Neural cell (in vitro differentiated cells): Measurements from ENCODE around the gene KLHDC4. TPM values are rescaled to one million over a fixed set of nuclear protein-coding genes. Genes with fewer than 3 reads are reported as not detected.

Experiments used
- H2AFZ ChIP-seq: fragments of 200-600, 300-800 bp; sonication (generic), shearing (Covaris generic); 2 replicates; pipeline ENCODE4 v1.6.0; 2014; ENCODE audit warnings: low read depth, mild to moderate bottlenecking, antibody characterized with exemption, low read length, moderate library complexity
- H3F3A ChIP-seq: fragments of 200-600 bp; shearing (Covaris generic); 2 replicates; pipeline ENCODE4 v1.6.1; 2016; ENCODE audit warnings: mild to moderate bottlenecking, moderate library complexity, mixed read lengths, antibody characterized with exemption, low read length; ENCODE audit not compliant: insufficient read depth, poor library complexity, severe bottlenecking
- H3K27ac ChIP-seq: fragments of 200-600, 300-800 bp; sonication (generic), shearing (Covaris generic); 2 replicates; pipeline ENCODE4 v1.5.1; 2014; ENCODE audit warnings: mild to moderate bottlenecking, low read length, moderate library complexity
- H3K27me3 ChIP-seq: fragments of 300-800, 200-600 bp; sonication (generic), shearing (Covaris generic); 2 replicates; pipeline ENCODE4 v1.6.0; 2014; ENCODE audit warnings: mild to moderate bottlenecking, low read depth, low read length, moderate library complexity; ENCODE audit not compliant: insufficient read depth
- H3K36me3 ChIP-seq: fragments of 300-800, 200-600 bp; sonication (generic), shearing (Covaris generic); 2 replicates; pipeline ENCODE4 v1.5.1; 2014; ENCODE audit warnings: mild to moderate bottlenecking, antibody characterized with exemption, low read length, moderate library complexity; ENCODE audit not compliant: insufficient read depth
- H3K4me2 ChIP-seq: fragments of 300-800, 200-600 bp; sonication (generic), shearing (Covaris generic); 2 replicates; pipeline ENCODE4 v1.6.0; 2014; ENCODE audit warnings: mild to moderate bottlenecking, low read length
- H3K4me3 ChIP-seq: fragments of 300-800, 200-600 bp; sonication (generic), shearing (Covaris generic); 2 replicates; pipeline ENCODE4 v1.5.1; 2014; ENCODE audit warnings: mild to moderate bottlenecking, low read length, moderate library complexity
- H3K79me2 ChIP-seq: fragments of 200-600 bp; shearing (Covaris generic); replicated peaks from 2 replicates; pipeline ENCODE4 v1.6.0; 2014; ENCODE audit warnings: mild to moderate bottlenecking, low read length, moderate library complexity; ENCODE audit not compliant: insufficient read depth
- H3K9ac ChIP-seq: fragments of 300-800, 200-600 bp; sonication (generic), shearing (Covaris generic); 2 replicates; pipeline ENCODE4 v1.6.1; 2016; ENCODE audit warnings: mild to moderate bottlenecking, low read length, mixed read lengths
- H3K9me2 ChIP-seq: fragments of 200-600 bp; shearing (Covaris generic); 2 replicates; pipeline ENCODE4 v1.6.1; 2016; ENCODE audit warnings: mild to moderate bottlenecking, low read length, mixed read lengths; ENCODE audit not compliant: insufficient read depth
- H3K9me3 ChIP-seq: fragments of 200-600, 300-800 bp; sonication (generic), shearing (Covaris generic); 2 replicates; pipeline ENCODE4 v1.6.1; 2016; ENCODE audit warnings: mild to moderate bottlenecking, mixed run types, low read length, moderate library complexity, mixed read lengths
- H4K20me1 ChIP-seq: fragments of 200-600 bp; shearing (Covaris generic); 2 replicates; pipeline ENCODE4 v1.6.1; 2016; ENCODE audit warnings: mild to moderate bottlenecking, mixed run types; ENCODE audit not compliant: insufficient read depth
- EP300 ChIP-seq: fragments of 450-650 bp; conservative IDR thresholded peaks from 2 replicates; pipeline ENCODE4 v1.6.1; 2014; ENCODE audit warnings: antibody characterized with exemption, mild to moderate bottlenecking, moderate library complexity; ENCODE audit not compliant: poor library complexity, severe bottlenecking
- EZH2 ChIP-seq: fragments of 200-600, 300-800 bp; shearing (Covaris generic), sonication (generic); IDR thresholded peaks from 2 replicates; pipeline ENCODE4 v1.6.1; 2014; ENCODE audit warnings: antibody characterized with exemption, low read length, borderline replicate concordance, mild to moderate bottlenecking; ENCODE audit not compliant: insufficient read depth, poor library complexity, severe bottlenecking
- MXI1 ChIP-seq: fragments of 450-650 bp; conservative IDR thresholded peaks from 2 replicates; pipeline ENCODE4 v1.6.1; 2014; ENCODE audit warnings: antibody characterized with exemption, mild to moderate bottlenecking; ENCODE audit not compliant: poor library complexity, severe bottlenecking
- POLR2AphosphoS5 ChIP-seq: IDR thresholded peaks from 2 replicates; pipeline ENCODE4 v1.6.1; 2012
- RAD21 ChIP-seq: fragments of 450-650 bp; conservative IDR thresholded peaks from 2 replicates; pipeline ENCODE4 v1.6.1; 2014; ENCODE audit warnings: antibody characterized with exemption, mild to moderate bottlenecking, moderate library complexity
- SMC3 ChIP-seq: fragments of 450-650 bp; conservative IDR thresholded peaks from 2 replicates; pipeline ENCODE4 v1.6.1; 2014; ENCODE audit warnings: antibody characterized with exemption, mild to moderate bottlenecking, moderate library complexity; ENCODE audit not compliant: poor library complexity
- TAF1 ChIP-seq: IDR thresholded peaks from 2 replicates; pipeline ENCODE4 v1.6.1; 2012; ENCODE audit warnings: low read depth
- polyA plus RNA-seq: library from polyadenylated mRNA; depleted of rRNA; stranded (reverse); fragments of >200 nt; gene quantifications from 2 replicates; pipeline ENCODE4 v1.2.3, GENCODE V29; 2014
- TF ChIP-seq, protein P1 (sequence below): IDR thresholded peaks from 2 replicates; pipeline ENCODE4 v1.6.1; 2012; ENCODE audit warnings: borderline replicate concordance
- TF ChIP-seq, protein P2 (sequence below): fragments of 450-650 bp; IDR thresholded peaks from 2 replicates; pipeline ENCODE4 v1.5.1; 2014; ENCODE audit warnings: antibody characterized with exemption, mild to moderate bottlenecking, moderate library complexity; ENCODE audit not compliant: poor library complexity, severe bottlenecking

Gene KLHDC4
- polyA plus RNA-seq, 1 donor from 2014 or later = 27.5 TPM

DNA sequence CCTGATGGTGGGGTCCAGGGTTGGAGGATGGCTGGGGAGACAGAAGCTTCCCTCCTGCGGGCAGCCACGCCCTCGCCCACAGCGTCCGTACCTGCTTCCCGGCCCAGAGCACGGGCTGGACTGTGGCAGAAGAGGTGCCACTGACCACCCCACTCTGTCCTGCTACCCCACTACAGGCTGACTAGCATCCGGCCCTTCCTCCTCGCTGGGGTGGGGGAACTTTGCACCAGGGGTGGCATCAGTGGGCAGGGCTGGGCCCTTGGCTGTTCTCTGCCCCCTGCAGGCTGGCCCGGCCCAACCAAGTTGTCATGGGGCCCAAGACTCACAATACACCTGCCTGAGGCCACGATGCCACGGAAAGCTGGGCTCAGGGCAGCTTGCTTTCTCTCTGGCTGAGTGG lies 73.0 kb downstream of the KLHDC4 start:
- no peaks in the 10 kb centered on the region for H3K9me2 ChIP-seq
- H3K4me2 ChIP-seq = no peak overlapping the region
- H4K20me1 ChIP-seq = no peaks in the 10 kb centered on the region
- no peak overlapping the region for H3K9ac ChIP-seq
- H3F3A ChIP-seq = no peaks in the 10 kb centered on the region
- H3K27me3 ChIP-seq = no peaks in the 10 kb centered on the region
- TF ChIP-seq EZH2 = no peak
- TF ChIP-seq SMC3 = no peak
- TF ChIP-seq RAD21 = no peak
- TF ChIP-seq POLR2AphosphoS5 = no peak
- no peak for TF ChIP-seq EP300
- TF ChIP-seq, protein P1, sequence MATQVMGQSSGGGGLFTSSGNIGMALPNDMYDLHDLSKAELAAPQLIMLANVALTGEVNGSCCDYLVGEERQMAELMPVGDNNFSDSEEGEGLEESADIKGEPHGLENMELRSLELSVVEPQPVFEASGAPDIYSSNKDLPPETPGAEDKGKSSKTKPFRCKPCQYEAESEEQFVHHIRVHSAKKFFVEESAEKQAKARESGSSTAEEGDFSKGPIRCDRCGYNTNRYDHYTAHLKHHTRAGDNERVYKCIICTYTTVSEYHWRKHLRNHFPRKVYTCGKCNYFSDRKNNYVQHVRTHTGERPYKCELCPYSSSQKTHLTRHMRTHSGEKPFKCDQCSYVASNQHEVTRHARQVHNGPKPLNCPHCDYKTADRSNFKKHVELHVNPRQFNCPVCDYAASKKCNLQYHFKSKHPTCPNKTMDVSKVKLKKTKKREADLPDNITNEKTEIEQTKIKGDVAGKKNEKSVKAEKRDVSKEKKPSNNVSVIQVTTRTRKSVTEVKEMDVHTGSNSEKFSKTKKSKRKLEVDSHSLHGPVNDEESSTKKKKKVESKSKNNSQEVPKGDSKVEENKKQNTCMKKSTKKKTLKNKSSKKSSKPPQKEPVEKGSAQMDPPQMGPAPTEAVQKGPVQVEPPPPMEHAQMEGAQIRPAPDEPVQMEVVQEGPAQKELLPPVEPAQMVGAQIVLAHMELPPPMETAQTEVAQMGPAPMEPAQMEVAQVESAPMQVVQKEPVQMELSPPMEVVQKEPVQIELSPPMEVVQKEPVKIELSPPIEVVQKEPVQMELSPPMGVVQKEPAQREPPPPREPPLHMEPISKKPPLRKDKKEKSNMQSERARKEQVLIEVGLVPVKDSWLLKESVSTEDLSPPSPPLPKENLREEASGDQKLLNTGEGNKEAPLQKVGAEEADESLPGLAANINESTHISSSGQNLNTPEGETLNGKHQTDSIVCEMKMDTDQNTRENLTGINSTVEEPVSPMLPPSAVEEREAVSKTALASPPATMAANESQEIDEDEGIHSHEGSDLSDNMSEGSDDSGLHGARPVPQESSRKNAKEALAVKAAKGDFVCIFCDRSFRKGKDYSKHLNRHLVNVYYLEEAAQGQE = no peak
- no peak for TF ChIP-seq TAF1
- TF ChIP-seq, protein P2, sequence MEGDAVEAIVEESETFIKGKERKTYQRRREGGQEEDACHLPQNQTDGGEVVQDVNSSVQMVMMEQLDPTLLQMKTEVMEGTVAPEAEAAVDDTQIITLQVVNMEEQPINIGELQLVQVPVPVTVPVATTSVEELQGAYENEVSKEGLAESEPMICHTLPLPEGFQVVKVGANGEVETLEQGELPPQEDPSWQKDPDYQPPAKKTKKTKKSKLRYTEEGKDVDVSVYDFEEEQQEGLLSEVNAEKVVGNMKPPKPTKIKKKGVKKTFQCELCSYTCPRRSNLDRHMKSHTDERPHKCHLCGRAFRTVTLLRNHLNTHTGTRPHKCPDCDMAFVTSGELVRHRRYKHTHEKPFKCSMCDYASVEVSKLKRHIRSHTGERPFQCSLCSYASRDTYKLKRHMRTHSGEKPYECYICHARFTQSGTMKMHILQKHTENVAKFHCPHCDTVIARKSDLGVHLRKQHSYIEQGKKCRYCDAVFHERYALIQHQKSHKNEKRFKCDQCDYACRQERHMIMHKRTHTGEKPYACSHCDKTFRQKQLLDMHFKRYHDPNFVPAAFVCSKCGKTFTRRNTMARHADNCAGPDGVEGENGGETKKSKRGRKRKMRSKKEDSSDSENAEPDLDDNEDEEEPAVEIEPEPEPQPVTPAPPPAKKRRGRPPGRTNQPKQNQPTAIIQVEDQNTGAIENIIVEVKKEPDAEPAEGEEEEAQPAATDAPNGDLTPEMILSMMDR = no peak
- no peak for TF ChIP-seq MXI1
- no peak overlapping the region for H3K4me3 ChIP-seq
- H3K79me2 ChIP-seq = no peaks in the 10 kb centered on the region
- no peaks in the 10 kb centered on the region for H3K36me3 ChIP-seq
- H2AFZ ChIP-seq = no peak overlapping the region
- H3K27ac ChIP-seq = no peak overlapping the region
- H3K9me3 ChIP-seq = no peaks in the 10 kb centered on the region

DNA sequence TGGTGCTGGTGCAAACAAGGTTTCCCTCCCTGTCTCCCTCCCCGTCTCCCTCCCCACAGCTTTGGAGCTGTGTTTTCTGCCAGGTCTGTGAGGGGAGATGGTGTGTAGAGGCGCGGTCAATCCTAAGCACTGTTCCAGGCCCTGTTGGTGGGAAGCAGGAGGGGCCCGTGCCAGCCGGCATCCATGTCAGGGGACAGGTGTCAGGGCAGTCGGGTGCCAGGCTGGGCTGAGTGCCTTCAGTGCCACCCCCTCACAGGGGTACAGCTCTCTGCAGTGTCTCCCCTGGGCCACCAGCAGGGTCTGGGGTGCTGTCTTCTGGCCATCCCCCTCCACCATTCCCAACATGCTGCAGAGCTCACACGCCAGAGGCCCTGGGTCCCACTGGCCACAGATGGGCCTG lies 73.6 kb downstream of the KLHDC4 start:
- Histone ChIP-seq H3K27me3 (no peaks in the 10 kb centered on the region), H3K9me3 (no peaks in the 10 kb centered on the region), H3F3A (no peaks in the 10 kb centered on the region), H3K9ac (no peak overlapping the region), H3K4me3 (no peak overlapping the region), H3K36me3 (no peaks in the 10 kb centered on the region), H4K20me1 (no peaks in the 10 kb centered on the region), H3K9me2 (no peaks in the 10 kb centered on the region), H3K27ac (no peak overlapping the region), H2AFZ (no peak overlapping the region), H3K79me2 (no peaks in the 10 kb centered on the region), H3K4me2 (no peak overlapping the region)
- TF ChIP-seq RAD21 = no peak
- TF ChIP-seq, protein P1 = no peak
- no peak for TF ChIP-seq EP300
- TF ChIP-seq, protein P2 = no peak
- no peak for TF ChIP-seq POLR2AphosphoS5
- TF ChIP-seq SMC3 = no peak
- no peak for TF ChIP-seq EZH2
- no peak for TF ChIP-seq TAF1
- TF ChIP-seq MXI1 = no peak
